HG03103 (cell line): Measurements from ENCODE around the gene CCDC86.

Experiments
- ATAC-seq: cut with Tn5 transposase; IDR thresholded peaks from one replicate; pipeline ENCODE4 v1.9.1; 2021; ENCODE audit warnings: low read depth; ENCODE audit not compliant: unreplicated experiment

CCDC86 gene

DNA sequence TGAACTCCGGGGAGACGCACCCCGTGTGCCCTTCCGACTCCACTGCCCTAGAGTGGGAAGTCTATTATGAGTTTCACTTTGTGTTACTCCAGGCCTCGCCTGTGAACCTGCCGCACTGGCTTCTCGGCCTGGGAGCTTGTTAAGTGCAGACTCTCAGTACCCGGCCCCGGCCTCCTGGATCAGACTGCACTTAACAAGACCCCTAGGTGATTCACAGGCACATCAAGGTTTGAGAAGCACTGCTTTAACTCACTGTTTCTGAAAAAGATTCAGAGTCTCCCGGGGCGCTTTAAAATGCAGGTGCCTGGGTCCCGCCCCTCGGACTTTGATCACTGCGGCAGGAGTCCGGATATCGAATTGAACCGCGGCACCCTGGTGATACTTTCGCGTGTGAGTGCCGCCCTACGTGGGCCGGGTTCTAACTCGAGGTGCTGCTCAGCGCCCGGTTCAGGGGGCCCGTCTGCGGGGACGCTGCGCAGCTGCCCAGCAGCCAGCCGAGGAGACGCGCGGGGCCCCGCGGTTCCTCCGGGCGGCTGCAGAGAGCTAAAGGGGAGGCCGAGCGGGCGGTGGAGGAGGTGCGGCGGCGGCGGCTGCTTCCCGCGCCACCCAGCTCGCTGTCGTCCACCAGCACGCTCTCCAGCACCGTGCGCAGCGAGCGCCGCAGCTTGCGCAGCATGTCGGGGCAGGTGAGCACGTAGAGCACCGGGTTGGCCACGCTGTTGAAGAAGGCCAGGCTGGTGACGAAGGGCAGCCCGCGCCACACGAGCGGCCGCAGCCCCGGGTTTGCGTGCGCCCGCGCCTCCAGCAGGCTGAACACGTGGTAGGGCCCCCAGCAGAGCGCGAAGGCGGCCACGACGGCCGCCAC lies 10.4 kb downstream of the CCDC86 start:
- no peak for ATAC-seq

- no peak for ATAC-seq
These were observed 11.4 kb downstream of the CCDC86 start for GRCh38 chr11:60852982-60853950.

DNA sequence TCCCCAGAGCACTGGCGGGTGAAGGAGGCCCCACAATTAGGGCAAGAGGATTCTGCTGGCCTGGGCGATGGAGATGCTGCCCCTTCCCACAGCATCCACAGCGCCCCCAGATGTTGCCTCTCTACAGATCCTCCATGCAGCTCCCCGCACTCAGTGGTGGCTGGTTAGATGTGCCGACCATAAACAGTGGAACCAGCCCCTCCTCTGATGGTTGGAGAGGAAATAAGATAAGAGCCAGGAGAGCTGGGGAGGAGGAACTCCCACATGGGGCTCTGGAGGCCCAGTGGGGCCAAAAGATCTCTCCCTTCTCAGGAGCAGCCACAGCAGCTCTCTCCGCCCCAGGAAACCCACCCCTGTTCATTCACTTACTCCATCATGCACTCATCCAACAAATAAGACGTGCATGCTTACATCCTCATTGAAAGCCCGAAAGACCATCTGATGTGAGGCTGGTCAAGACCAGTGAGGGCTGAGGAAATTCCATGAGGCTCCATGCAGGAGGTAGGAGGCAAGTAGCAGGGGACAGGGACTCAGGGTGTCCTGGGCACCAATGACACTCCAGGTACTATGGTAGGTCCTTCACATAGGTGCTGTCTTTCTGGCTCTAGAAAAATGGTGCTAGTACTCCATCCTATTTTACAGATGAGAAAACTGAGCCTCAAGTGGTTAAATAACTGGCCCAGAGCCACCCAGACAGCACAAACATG lies 12.4 kb downstream of the CCDC86 start:
- no peak for ATAC-seq

DNA sequence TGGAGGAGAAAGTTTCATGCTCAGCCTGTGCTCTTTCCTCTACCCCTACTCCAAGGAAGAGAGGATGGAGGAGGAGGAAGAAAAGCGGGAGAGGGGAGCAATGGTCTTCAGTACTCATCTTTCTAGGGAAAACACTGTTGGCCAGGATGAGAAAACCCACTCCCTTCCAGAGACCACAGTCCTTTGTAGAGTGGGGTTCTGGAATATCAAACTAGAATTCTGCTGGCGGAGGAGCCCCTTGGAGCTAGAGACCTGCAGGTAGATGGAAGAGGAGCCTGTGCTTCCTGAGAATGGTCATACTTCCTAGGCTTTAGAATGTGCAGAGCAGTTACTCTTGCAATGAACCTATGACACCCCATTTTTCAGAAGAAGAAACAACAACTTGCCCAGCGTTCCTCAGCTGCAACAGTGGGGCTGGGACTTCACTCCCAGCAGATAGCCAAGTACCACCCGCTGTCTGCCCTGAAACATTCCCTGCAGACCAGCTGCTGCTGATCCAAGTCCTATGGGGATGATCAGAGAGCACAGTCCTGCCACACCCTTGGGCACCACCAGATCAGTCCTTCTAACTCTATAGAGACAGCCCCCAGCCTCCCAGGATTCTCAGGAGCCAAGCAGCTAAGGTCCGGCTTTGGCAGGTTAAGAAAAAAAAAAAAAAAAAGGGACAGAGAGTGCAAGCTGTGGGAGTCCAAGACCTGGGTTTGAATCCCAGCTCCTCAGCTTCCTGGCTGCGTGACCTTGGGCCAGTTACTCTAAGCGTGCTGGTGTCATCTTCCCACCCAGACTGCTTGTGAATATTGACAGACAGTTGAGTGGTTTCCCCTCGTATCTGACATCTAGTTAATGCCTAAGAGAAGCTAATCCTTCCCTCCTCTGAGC lies 13.2 kb downstream of the CCDC86 start:
- no peak for ATAC-seq

- ATAC-seq, result no peak
These were observed 14.1 kb downstream of the CCDC86 start, which contains the start of gene PTGDR2 for GRCh38 chr11:60855726-60856633. Gene PTGDR2, minus strand, starts transcription at chr11:60855950. Its CDS starts 2,228 bp downstream, at chr11:60853722.

DNA sequence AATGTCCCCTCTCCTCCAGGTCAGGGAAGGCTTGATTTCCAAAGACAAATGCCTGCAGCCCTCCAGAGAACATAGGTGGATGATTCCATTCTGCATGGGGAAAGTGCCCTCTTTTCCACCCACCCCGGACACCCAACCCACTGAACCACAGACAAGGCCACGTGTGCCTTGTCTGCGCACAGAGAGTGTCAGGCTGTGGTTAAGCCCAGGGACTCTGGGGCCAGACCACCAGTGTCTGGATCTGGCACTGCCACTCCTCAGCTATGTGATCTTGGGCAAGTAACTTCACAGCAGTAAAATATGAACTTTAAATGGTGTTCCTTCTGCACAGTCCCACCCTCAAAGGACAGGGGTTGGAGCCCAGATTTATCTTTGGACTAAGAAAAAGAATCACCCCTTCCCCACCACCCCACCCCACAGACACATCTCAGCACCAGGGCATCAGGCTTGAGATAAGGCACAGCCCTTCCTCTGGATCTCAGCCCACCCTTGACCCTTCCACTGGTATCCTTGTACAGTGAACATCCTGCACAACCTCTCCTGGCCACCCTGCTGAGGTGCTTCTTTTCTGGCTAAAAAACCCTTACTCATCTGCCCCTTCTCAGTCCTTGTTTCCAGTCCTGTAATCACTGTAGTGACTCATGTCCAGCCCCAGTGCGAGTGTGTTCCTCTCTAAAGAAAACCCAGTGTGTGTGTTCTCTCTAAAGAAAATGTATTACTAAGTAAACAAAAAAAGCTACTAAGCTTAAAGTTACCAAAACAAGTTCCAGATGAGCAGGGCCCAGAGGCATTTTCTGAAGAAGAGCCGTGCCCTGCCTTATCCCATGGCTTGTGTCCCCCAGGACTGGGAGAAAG lies 15.7 kb downstream of the CCDC86 start:
- ATAC-seq, result no peak

DNA sequence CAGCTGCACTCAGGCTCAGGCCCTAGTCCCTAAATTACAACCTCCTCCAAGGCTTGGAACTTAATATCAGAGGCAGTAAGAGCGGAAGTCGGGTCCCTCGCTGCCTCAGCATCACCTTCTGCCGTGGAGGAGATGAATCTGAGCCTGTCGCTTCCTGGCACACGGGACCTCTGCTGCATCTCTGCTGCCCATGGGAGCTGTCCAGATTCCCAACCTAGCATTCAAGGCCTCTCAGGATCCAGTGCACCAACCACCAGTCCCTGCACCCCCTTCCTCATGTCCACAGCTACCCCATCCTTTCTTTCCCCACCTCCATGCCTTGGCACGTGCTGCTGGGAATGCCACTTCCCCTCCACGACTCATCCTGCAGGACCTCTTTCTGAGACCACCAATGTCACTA lies 16.3 kb downstream of the CCDC86 start:
- ATAC-seq, result no peak

GRCh38 chr11:60858731-60859464 lies 17.0 kb downstream of the CCDC86 start:
- ATAC-seq, result no peak

GRCh38 chr11:60859616-60860250 lies 17.8 kb downstream of the CCDC86 start:
- no peak for ATAC-seq

GRCh38 chr11:60860943-60861342 lies 19.0 kb downstream of the CCDC86 start:
- ATAC-seq, result no peak

- ATAC-seq, result no peak
These were observed 20.3 kb downstream of the CCDC86 start for GRCh38 chr11:60862171-60862570.

- ATAC-seq, result no peak
These were observed 21.9 kb downstream of the CCDC86 start for GRCh38 chr11:60863550-60864521.

GRCh38 chr11:60864856-60865513 lies 23.1 kb downstream of the CCDC86 start:
- ATAC-seq, result no peak

GRCh38 chr11:60866911-60867870 lies 25.3 kb downstream of the CCDC86 start, which contains the start of gene ZP1:
Gene ZP1, plus strand, starts transcription at chr11:60867542. Its CDS starts 20 bp downstream, at chr11:60867562.
- no peak for ATAC-seq
